Measurements from ENCODE around the gene TAOK3.

TAOK3 gene

DNA sequence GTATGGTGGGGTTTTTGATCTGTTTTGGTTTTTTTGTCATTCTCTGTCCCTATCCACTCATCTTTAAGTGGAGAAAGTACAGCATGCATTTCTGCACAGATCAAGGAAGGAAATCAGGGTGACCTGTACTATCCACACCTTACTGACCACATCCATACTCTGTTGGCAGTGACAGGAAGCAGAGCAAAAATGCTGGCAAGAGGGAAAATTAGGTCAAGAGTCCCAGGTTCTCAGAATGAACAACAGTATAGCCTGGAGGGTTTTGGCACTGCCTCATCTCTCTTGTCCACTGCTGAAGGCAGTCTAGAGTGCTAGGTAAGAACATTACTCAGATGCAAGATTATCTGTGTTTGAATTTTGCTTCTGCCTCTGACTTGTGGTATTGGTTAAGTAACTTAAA is 70.7 kb downstream of the TAOK3 start:
- POLR2A ChIA-PET = no interaction called here
- CTCF ChIA-PET = interaction anchor here (1.2 kb wide), 1 partner anchor 75 kb away, joined by 3 read pairs; no protein-coding TSS in a partner anchor
- TF ChIP-seq, protein P1, sequence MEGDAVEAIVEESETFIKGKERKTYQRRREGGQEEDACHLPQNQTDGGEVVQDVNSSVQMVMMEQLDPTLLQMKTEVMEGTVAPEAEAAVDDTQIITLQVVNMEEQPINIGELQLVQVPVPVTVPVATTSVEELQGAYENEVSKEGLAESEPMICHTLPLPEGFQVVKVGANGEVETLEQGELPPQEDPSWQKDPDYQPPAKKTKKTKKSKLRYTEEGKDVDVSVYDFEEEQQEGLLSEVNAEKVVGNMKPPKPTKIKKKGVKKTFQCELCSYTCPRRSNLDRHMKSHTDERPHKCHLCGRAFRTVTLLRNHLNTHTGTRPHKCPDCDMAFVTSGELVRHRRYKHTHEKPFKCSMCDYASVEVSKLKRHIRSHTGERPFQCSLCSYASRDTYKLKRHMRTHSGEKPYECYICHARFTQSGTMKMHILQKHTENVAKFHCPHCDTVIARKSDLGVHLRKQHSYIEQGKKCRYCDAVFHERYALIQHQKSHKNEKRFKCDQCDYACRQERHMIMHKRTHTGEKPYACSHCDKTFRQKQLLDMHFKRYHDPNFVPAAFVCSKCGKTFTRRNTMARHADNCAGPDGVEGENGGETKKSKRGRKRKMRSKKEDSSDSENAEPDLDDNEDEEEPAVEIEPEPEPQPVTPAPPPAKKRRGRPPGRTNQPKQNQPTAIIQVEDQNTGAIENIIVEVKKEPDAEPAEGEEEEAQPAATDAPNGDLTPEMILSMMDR (IDR thresholded peaks at IDR 0.05; ENCODE audit: control extremely low read depth, extremely low read depth, low read depth, missing control alignments) = no peak
- DNase-seq (ENCODE audit: extremely low spot score) = no peak

DNA sequence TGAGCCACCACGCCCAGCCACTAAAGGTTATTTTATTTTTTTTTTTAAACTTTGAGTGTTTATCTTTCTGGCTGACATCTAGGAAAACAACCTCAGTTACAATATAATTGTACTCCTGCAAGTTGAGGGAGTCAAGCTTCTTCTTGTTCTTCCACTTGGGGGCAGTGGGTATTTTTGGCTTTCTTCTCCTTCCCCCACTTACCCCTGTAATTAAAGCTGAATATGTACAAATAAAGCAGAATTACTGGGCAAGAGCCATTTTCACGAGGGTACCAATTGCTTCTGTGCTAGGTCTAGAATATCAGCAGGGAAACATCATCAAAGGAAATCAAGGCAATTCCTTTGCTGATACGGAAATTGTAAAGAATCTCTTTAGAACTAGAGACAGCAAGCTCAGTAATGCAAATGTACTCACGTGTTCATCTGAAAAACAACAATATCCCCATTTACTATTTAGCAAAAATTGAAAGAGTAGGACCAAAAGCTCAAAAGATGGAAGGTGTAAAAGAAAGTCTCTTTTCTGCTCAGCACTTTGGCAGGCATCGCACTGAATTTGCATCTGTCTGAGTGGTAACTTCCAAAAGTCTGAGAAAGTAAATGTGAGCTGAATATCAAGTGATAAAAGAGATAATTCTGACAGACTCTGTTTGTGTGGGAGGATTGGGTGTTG is 72.8 kb downstream of the TAOK3 start:
- ChIA-PET POLR2A (interaction anchor here (0.6 kb wide), 1 partner anchor 254 kb away, joined by 3 read pairs; no protein-coding TSS in a partner anchor), CTCF (interaction anchor here (0.7 to 2.1 kb wide), 9 partner anchors 9 to 115 kb away, joined by 3 to 8 read pairs (median 5); partner anchors contain the start of gene SUDS3)
- TF ChIP-seq, protein P1 (IDR thresholded peaks at IDR 0.05; ENCODE audit: control extremely low read depth, extremely low read depth, low read depth, missing control alignments) = peak; percentile 16
- DNase-seq (ENCODE audit: extremely low spot score) = no peak

DNA sequence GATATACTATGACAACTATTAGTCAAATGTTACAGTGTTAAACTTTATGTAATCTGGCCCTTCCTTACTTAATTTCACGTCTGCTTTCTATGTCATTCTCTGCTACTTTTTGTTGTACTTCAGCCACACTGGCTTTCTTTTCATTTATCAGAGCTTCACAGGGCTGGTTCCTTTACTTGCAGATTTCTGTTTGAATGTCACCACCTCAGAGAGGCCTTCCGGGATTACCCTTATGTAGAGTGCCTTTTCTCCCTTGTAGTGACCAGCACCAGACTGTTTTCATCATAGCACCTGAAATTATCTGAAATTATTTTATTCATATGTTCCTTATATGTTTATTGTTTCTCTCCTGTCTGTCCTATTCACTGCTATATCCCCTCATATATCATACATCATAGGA is 75.4 kb downstream of the TAOK3 start:
- TF ChIP-seq, protein P1 (IDR thresholded peaks at IDR 0.05; ENCODE audit: control extremely low read depth, extremely low read depth, low read depth, missing control alignments) = no peak
- ChIA-PET CTCF (interaction anchor here (1.8 to 3.8 kb wide), 2 partner anchors 12 to 79 kb away, joined by 5 to 16 read pairs; partner anchors contain the start of gene SUDS3), POLR2A (no interaction called here)
- DNase-seq (ENCODE audit: extremely low spot score) = no peak

DNA sequence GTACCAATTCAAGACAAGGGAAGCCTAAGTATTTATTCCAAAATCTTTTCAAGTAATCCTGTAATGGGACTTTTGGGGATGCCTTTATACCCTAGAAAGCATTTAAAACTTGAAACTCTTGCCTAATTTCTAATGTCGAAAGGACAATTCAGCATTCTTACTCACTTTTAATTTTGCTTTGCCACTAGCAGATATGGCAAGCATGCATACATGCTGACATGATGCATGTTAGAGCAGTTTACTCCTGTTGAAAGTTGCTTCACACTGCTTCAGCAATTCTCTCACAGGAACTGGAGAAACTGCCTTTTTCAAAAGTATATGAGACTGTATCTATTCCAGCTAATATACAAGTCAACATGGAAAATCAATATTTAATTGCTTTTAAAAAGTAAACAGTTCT is 79.9 kb downstream of the TAOK3 start:
- TF ChIP-seq, protein P1 (IDR thresholded peaks at IDR 0.05; ENCODE audit: control extremely low read depth, extremely low read depth, low read depth, missing control alignments) = no peak
- no peak for DNase-seq (ENCODE audit: extremely low spot score)
- CTCF ChIA-PET = interaction anchor here (1.0 kb wide), 1 partner anchor 89 kb away, joined by 3 read pairs; no protein-coding TSS in a partner anchor
- POLR2A ChIA-PET = no interaction called here

DNA sequence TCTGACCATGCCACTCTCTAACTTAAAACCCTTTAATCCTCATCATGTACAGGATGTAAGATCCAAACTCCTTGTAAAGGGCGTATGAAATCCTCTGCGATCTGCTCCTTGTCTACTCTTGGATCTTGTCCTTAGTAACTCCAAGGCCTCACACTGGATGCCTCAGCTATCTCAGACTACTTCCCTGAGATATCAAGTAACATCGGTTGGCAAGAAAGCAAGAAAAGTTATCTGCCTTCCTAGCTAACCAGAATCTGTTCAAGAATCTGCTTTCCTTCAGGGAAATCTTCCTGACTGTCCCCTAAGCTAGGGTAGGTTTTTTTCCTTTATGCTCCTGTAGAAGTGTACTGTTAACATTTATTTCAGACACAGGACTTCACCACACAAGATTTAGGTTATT is 82.6 kb downstream of the TAOK3 start:
- DNase-seq (ENCODE audit: extremely low spot score) = no peak
- ChIA-PET CTCF (interaction anchor here (1.6 to 2.2 kb wide), 2 partner anchors 10 to 16 kb away, joined by 5 to 6 read pairs; no protein-coding TSS in a partner anchor), POLR2A (no interaction called here)
- TF ChIP-seq, protein P1 (IDR thresholded peaks at IDR 0.05; ENCODE audit: control extremely low read depth, extremely low read depth, low read depth, missing control alignments) = no peak

DNA sequence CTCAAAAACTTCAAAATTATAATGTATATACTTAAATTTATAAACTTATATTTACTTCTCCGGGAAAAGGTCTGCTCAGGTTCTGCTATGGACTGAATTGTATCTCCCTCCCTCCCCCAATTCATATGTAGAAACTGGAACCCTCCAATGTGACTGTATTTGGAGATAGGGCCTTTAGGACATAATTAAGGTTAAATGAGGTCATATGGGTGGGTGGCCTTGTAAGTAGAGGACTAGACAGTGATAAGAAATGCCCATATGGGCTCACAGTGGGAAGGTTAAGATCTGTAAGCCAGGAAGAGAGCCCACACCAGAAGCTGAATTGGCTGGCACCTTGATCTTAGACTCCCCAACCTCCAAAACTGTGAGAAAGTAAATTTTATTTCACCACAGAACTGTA is 84.5 kb downstream of the TAOK3 start:
- no peak for DNase-seq (ENCODE audit: extremely low spot score)
- POLR2A ChIA-PET = no interaction called here

More for the DNA sequence above, 84.5 kb downstream of the TAOK3 start:
- CTCF ChIA-PET = interaction anchor here (1.2 to 1.4 kb wide), 4 partner anchors 11 to 87 kb away, joined by 3 to 5 read pairs (median 4); no protein-coding TSS in a partner anchor
- TF ChIP-seq, protein P1 (IDR thresholded peaks at IDR 0.05; ENCODE audit: control extremely low read depth, extremely low read depth, low read depth, missing control alignments) = no peak

Measured in GM10248 (cell line).